NCI-H187 (cell line): Measurements from ENCODE around the gene MSI2.
A peak's percentile ranks its signal among the peaks of the same experiment; 100 is the strongest.

Source experiments
- DNase-seq, 2 experiments: peaks; one replicate each; lab custom pipeline; 2025; lab: John Stamatoyannopoulos, UW

MSI2 gene

GRCh38 chr17:57684711-57685498 is 428.6 kb downstream of the MSI2 start:
- DNase-seq: no peak

- no peak for DNase-seq
Measured at GRCh38 chr17:57685499-57686132, 429.3 kb downstream of the MSI2 start.

GRCh38 chr17:57687642-57688041 is 431.3 kb downstream of the MSI2 start:
- no peak for DNase-seq

- DNase-seq: no peak
Measured at GRCh38 chr17:57689254-57689653, 432.9 kb downstream of the MSI2 start.

GRCh38 chr17:57691939-57692338 is 435.6 kb downstream of the MSI2 start:
- DNase-seq: no peak

GRCh38 chr17:57692770-57693169 is 436.4 kb downstream of the MSI2 start:
- no peak for DNase-seq

- DNase-seq: no peak
Measured at GRCh38 chr17:57694051-57694450, 437.7 kb downstream of the MSI2 start.

GRCh38 chr17:57696050-57696449 is 439.7 kb downstream of the MSI2 start:
- DNase-seq: no peak

- no peak for DNase-seq
Measured at GRCh38 chr17:57697197-57697596, 440.9 kb downstream of the MSI2 start.

- DNase-seq: peak; percentile 50 to 62
Measured at GRCh38 chr17:57697891-57698711, 441.8 kb downstream of the MSI2 start.

GRCh38 chr17:57699751-57700219 is 443.5 kb downstream of the MSI2 start:
- no peak for DNase-seq

- peak in 1 of 2 experiments; percentile 5 for DNase-seq
Measured at GRCh38 chr17:57701124-57701523, 444.8 kb downstream of the MSI2 start.

- DNase-seq: no peak
Measured at GRCh38 chr17:57703273-57703672, 446.9 kb downstream of the MSI2 start.

GRCh38 chr17:57704448-57704847 is 448.1 kb downstream of the MSI2 start:
- no peak for DNase-seq

GRCh38 chr17:57705921-57706695 is 449.8 kb downstream of the MSI2 start:
- no peak for DNase-seq

- peak in 1 of 2 experiments; percentile 29 for DNase-seq
Measured at GRCh38 chr17:57706761-57707160, 450.4 kb downstream of the MSI2 start.

GRCh38 chr17:57707892-57708291 is 451.6 kb downstream of the MSI2 start:
- DNase-seq: peak in 1 of 2 experiments; percentile 42

GRCh38 chr17:57708410-57708809 is 452.1 kb downstream of the MSI2 start:
- no peak for DNase-seq

- DNase-seq: no peak
Measured at GRCh38 chr17:57713140-57713539, 456.8 kb downstream of the MSI2 start.

GRCh38 chr17:57714665-57715180 is 458.4 kb downstream of the MSI2 start:
- no peak for DNase-seq

GRCh38 chr17:57715981-57716380 is 459.7 kb downstream of the MSI2 start:
- no peak for DNase-seq
